Endothelial cell of hepatic sinusoid (primary cell): Measurements from ENCODE around the gene PIGM.

Experiments
- in situ Hi-C: cut with HindIII; loops from 2 replicates; pipeline ENCODE4 v1.10.0; 2017; ENCODE audit warnings: low sequenced_read_pairs

The PIGM gene

GRCh38 chr1:160031365-160032164 lies at the start of gene PIGM:
PIGM (minus strand) TSS chr1:160031990; CDS start chr1:160031739, 251 bp downstream.
- in situ Hi-C loops: no loop called here

- in situ Hi-C loops: no loop called here
These were observed 49.6 kb upstream of the PIGM start, which contains the start of gene KCNJ9 for GRCh38 chr1:160081261-160081936. KCNJ9 (plus strand) TSS chr1:160081538; CDS start chr1:160084031, 2,493 bp downstream.

GRCh38 chr1:160080381-160081100 lies 48.8 kb upstream of the PIGM start:
- in situ Hi-C loops: no loop called here

GRCh38 chr1:160079448-160079847 lies 47.7 kb upstream of the PIGM start:
- in situ Hi-C loops: no loop called here

- in situ Hi-C loops: no loop called here
These were observed 46.9 kb upstream of the PIGM start for GRCh38 chr1:160078512-160079195.

GRCh38 chr1:160077486-160077885 lies 45.7 kb upstream of the PIGM start:
- in situ Hi-C loops: no loop called here

- in situ Hi-C loops: no loop called here
These were observed 44.5 kb upstream of the PIGM start for GRCh38 chr1:160076295-160076694.

- in situ Hi-C loops: no loop called here
These were observed 44.0 kb upstream of the PIGM start for GRCh38 chr1:160075836-160076235.

GRCh38 chr1:160074865-160075264 lies 43.1 kb upstream of the PIGM start:
- in situ Hi-C loops: loop anchor here (5.0 kb wide), 1 partner anchor 108 kb away; no protein-coding TSS in a partner anchor

GRCh38 chr1:160071289-160071688 lies 39.5 kb upstream of the PIGM start:
- in situ Hi-C loops: loop anchor here (5.0 kb wide), 1 partner anchor 104 kb away; no protein-coding TSS in a partner anchor

GRCh38 chr1:160070243-160071163 lies 38.7 kb upstream of the PIGM start:
- in situ Hi-C loops: loop anchor here (5.0 kb wide), 1 partner anchor 103 kb away; no protein-coding TSS in a partner anchor

- in situ Hi-C loops: loop anchor here (5.0 kb wide), 2 partner anchors 58 to 102 kb away; no protein-coding TSS in a partner anchor
These were observed 37.9 kb upstream of the PIGM start, which contains the start of gene KCNJ10 for GRCh38 chr1:160069460-160070231. KCNJ10 (minus strand) TSS chr1:160070160; CDS start chr1:160042532, 27,628 bp downstream.

GRCh38 chr1:160068225-160068624 lies 36.4 kb upstream of the PIGM start:
- in situ Hi-C loops: loop anchor here (5.0 kb wide), 1 partner anchor 59 kb away; no protein-coding TSS in a partner anchor

GRCh38 chr1:160066829-160067745 lies 35.3 kb upstream of the PIGM start:
- in situ Hi-C loops: loop anchor here (5.0 kb wide), 1 partner anchor 60 kb away; no protein-coding TSS in a partner anchor

GRCh38 chr1:160064746-160065145 lies 33.0 kb upstream of the PIGM start:
- in situ Hi-C loops: loop anchor here (5.0 kb wide), 1 partner anchor 63 kb away; no protein-coding TSS in a partner anchor

- in situ Hi-C loops: no loop called here
These were observed 32.4 kb upstream of the PIGM start for GRCh38 chr1:160064164-160064563.

GRCh38 chr1:160063176-160063575 lies 31.4 kb upstream of the PIGM start:
- in situ Hi-C loops: no loop called here

- in situ Hi-C loops: no loop called here
These were observed 30.4 kb upstream of the PIGM start for GRCh38 chr1:160062230-160062532.
